Lower leg skin (tissue), 4 donors: Measurements from ENCODE around the gene CDHR4. TPM values are rescaled to one million over a fixed set of nuclear protein-coding genes. Genes with fewer than 3 reads are reported as not detected.
"Not testable (repeated sequence)": the region's sequence is repeated elsewhere in the genome, so short reads cannot be mapped to it uniquely, and the experiment has no call there.

ENCODE experiments used
- DNase-seq, 2 donors: peaks; one replicate each; pipeline ENCODE4 v3.0.0-alpha.2; 2019; ENCODE audit warnings: low spot score in 2 of 2
- H3K4me3 ChIP-seq: fragments of 200-600 bp; sonication (generic); 2 replicates; pipeline ENCODE4 v1.5.1; 2017; ENCODE audit warnings: mild to moderate bottlenecking, low read depth; ENCODE audit not compliant: poor library complexity, severe bottlenecking
- CTCF ChIP-seq, 3 donors: fragments of 450-650 bp; IDR thresholded peaks; one replicate each; pipeline ENCODE4 v1.5.1; 2016; ENCODE audit warnings: antibody characterized with exemption in 3 of 3, mild to moderate bottlenecking in 3 of 3, moderate library complexity in 2 of 3
- POLR2A ChIP-seq, 2 donors: fragments of 450-650 bp; IDR thresholded peaks; one replicate each; pipeline ENCODE4 v1.6.1; 2016 to 2017; ENCODE audit warnings: antibody characterized with exemption in 2 of 2, mild to moderate bottlenecking in 1 of 2, moderate library complexity in 1 of 2
- WGBS, 2 donors: methylation state at CpG; one replicate each; pipeline ENCODE4 v1.1.5; 2018; 5-methylcytosine and 5-hydroxymethylcytosine counted together
- intact Hi-C: fragments of 100-400 bp; cut with DNase I; formaldehyde crosslinking; loops from one replicate; pipeline ENCODE4 v1.15.0; 2023; ENCODE audit warnings: low total_unique reads
- total RNA-seq, 4 donors: library from RNA; depleted of rRNA; stranded (reverse); fragments of >200 nt; gene quantifications; one replicate each; pipeline ENCODE4 v1.1.0, GENCODE V29; 2016

Gene CDHR4
- total RNA-seq, 4 donors from 2014 or later, result 0.36 to 0.84 TPM; not detected in 2

GRCh38 chr3:49756036-49756435 lies 43.6 kb downstream of the CDHR4 start:
- no peak for DNase-seq
- H3K4me3 ChIP-seq, result no peak overlapping the region
- intact Hi-C loops, result no loop called here
- 71 to 90% methylated on average over 1 of the region's 1 CpG for WGBS, 2 donors
- TF ChIP-seq POLR2A (IDR thresholded peaks at IDR 0.05) (no peak), CTCF (IDR thresholded peaks at IDR 0.05) (no peak)

GRCh38 chr3:49754536-49754935 lies 45.1 kb downstream of the CDHR4 start:
- intact Hi-C loops, result no loop called here
- DNase-seq, result peak in 1 of 2 donors; percentile 2
- TF ChIP-seq CTCF (IDR thresholded peaks at IDR 0.05) (no peak), POLR2A (IDR thresholded peaks at IDR 0.05) (no peak)
- no peak overlapping the region for H3K4me3 ChIP-seq
- WGBS, 2 donors, result 63 to 77% methylated on average over 1 of the region's 1 CpG

- H3K4me3 ChIP-seq, result no peak overlapping the region
- TF ChIP-seq CTCF (IDR thresholded peaks at IDR 0.05), result no peak
- no peak for TF ChIP-seq POLR2A (IDR thresholded peaks at IDR 0.05)
- DNase-seq, result no peak
- 96 to 97% methylated on average over 4 of the region's 4 CpGs for WGBS, 2 donors
- intact Hi-C loops, result no loop called here
Measured at GRCh38 chr3:49751501-49751900, 48.2 kb downstream of the CDHR4 start.

- intact Hi-C loops, result no loop called here
- H3K4me3 ChIP-seq, result no peak overlapping the region
- no peak for TF ChIP-seq POLR2A (IDR thresholded peaks at IDR 0.05)
- TF ChIP-seq CTCF (IDR thresholded peaks at IDR 0.05), result no peak
- peak in 1 of 2 donors; percentile 40 for DNase-seq
- WGBS, 2 donors, result 85 to 96% methylated on average over 4 of the region's 4 CpGs
Measured at GRCh38 chr3:49750056-49750455, 49.6 kb downstream of the CDHR4 start.

- DNase-seq, result peak in 1 of 2 donors; percentile 31
- WGBS, 2 donors, result 84 to 92% methylated on average over 5 of the region's 5 CpGs
- intact Hi-C loops, H3K4me3 ChIP-seq: not testable (repeated sequence)
Measured at GRCh38 chr3:49748874-49749273, 50.8 kb downstream of the CDHR4 start.

GRCh38 chr3:49747792-49748480 lies 51.7 kb downstream of the CDHR4 start:
- TF ChIP-seq CTCF (IDR thresholded peaks at IDR 0.05) (no peak), POLR2A (IDR thresholded peaks at IDR 0.05) (no peak)
- H3K4me3 ChIP-seq, result no peak overlapping the region
- WGBS, 2 donors, result 87 to 89% methylated on average over 13 of the region's 13 CpGs
- peak in 1 of 2 donors; percentile 60 for DNase-seq
- intact Hi-C loops, result no loop called here
